Measurements from ENCODE around the gene LRGUK.

LRGUK gene

GRCh38 chr7:134311807-134312206 is 184.7 kb downstream of the LRGUK start:
- DNase-seq, result no peak

- no peak for DNase-seq
Observed at GRCh38 chr7:134312717-134313116, 185.6 kb downstream of the LRGUK start.

- no peak for DNase-seq
Observed at GRCh38 chr7:134313543-134313942, 186.4 kb downstream of the LRGUK start.
